Adipose tissue (tissue), 3 donors: ENCODE measurements around the gene FOXG1. TPM values are rescaled to one million over a fixed set of nuclear protein-coding genes. Genes with fewer than 3 reads are reported as not detected.

Experiments
- H3K27ac ChIP-seq: one replicate; pipeline ENCODE4 v1.5.1; 2013; ENCODE audit warnings: low read depth, low read length
- WGBS, 3 donors: extraction: QIAGEN DNeasy Blood & Tissue Kit; methylation state at CpG; one replicate each; pipeline ENCODE4 v1.1.7; 2013; 5-methylcytosine and 5-hydroxymethylcytosine counted together
- polyA plus RNA-seq, 3 donors: library from polyadenylated mRNA; stranded (reverse); fragments of 200-250 nt; gene quantifications; one replicate each; pipeline ENCODE4 v1.2.3, GENCODE V29; 2013
- donor health status: healthy with polysubstance abuse.
- donor health status: Bipolar disorder and iron deficiency.
- donor health status: healthy.

Gene FOXG1
- polyA plus RNA-seq, 3 donors: not detected

- 82 to 85% (median 84%) methylated on average over 3 of the region's 3 CpGs for WGBS, 3 donors
- H3K27ac ChIP-seq: no peak overlapping the region
Observed at GRCh38 chr14:28813810-28814209, 47.2 kb downstream of the FOXG1 start.
